Activated naive CD4-positive, alpha-beta T cell treated with anti-CD3 and anti-CD28 coated beads, Interleukin-2, amount 50 U/mL, for 16 hours (primary cell): ENCODE measurements around the gene SPATS2.

ENCODE experiments used
- DNase-seq: peaks from one replicate; pipeline ENCODE4 v3.0.0-alpha.2; 2020

The SPATS2 gene

DNA sequence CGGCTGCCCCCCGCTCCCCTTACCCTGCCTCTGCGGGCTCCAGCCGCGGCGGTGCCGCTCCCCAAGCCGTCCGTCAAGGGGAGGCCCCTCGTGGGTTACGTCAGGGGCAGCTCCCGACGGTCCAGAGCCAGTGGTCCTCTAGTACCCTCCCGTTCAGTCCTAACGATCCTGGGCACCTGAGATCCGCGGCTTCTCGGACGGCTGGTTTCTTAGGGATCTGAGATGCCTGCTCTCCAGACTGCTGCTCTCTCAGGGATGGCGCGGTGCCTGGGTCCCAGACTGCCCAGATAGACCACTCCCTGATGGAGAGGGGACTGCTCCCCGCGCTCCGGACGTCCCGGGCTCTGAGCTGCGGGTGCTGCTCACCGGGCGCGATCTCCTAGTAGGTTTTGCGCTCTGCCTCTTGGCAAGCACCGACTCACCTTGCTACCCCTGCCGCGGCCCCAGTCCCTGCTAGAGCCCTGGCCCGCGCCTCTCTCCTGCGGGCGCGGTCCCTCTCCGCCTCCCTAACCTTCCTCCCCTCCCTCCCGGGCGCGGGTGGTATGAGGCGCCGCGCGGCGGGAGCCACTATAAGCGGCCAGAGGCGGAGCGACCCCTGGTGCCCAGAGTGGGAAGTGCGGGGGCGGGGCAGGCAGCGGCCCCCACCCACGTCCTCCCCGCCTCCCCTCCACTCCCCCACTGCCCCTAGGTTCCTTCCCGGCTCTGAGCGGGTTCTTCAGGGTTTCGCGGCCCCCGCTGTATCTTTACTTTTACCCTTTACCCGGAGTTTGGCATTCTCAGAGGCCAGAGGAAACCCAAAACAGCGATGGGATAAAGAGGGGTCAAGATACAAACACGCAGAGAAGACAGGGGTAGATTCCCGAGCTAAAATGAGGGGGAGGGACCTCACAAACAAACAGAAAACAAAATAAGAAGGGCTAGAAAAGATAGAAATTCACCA lies 30.3 kb upstream of the SPATS2 start, which contains the start of gene C1QL4:
Gene C1QL4, minus strand, starts transcription at position 544 of the 940 bp plus-strand sequence. CDS start 711 bp downstream, outside the sequence.
- DNase-seq = peak; percentile 89

DNA sequence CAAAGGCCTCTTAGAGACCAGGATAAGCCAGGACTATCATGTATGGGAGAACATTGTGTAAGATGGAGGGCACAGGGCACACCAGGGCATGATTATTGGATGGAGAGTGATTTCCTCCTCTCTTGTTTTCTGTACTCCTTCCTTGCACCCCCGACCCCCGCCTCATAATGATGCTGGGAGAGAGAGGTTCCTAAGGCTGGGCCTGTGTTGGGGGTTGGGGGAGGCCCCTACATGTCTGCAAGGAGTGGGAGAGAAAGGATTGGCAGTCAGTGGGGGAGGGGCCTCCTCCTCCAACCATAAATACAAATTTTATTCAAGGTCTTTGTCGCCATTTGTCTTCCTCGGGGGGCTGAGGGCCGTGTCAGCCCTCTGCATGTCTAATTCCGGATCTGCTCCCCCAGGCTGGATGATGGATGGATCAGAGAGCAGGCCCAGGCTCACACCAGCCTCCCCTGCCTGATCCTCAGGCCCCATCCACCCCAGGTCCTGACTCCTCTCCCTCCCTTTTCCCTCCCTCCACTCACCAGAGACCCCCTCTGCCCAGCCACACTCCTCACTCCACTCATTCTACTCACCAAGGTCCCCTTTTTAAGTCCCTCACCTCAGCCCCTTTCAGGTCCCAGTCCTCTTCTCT lies 28.3 kb upstream of the SPATS2 start:
- DNase-seq = no peak

DNA sequence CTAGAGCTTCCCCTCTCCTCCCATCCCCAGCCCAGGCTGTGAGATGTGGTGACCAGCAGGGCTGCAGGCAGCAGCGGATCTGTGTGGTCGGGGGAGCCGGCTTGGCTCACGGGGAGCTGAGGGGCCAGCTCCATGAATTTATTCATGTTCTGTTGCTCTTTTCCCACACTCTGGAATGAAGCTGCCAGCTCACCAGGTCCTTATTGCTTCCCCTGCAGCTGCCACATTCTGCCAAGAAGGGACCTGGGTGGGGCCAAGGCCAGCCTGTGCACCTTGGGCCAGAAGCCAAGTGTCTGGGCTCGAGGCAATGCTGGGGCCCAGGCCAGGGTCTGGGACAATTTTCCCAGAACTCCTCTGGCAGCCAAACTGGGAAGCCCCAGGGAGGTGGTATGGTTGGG lies 27.8 kb upstream of the SPATS2 start:
- DNase-seq = no peak

DNA sequence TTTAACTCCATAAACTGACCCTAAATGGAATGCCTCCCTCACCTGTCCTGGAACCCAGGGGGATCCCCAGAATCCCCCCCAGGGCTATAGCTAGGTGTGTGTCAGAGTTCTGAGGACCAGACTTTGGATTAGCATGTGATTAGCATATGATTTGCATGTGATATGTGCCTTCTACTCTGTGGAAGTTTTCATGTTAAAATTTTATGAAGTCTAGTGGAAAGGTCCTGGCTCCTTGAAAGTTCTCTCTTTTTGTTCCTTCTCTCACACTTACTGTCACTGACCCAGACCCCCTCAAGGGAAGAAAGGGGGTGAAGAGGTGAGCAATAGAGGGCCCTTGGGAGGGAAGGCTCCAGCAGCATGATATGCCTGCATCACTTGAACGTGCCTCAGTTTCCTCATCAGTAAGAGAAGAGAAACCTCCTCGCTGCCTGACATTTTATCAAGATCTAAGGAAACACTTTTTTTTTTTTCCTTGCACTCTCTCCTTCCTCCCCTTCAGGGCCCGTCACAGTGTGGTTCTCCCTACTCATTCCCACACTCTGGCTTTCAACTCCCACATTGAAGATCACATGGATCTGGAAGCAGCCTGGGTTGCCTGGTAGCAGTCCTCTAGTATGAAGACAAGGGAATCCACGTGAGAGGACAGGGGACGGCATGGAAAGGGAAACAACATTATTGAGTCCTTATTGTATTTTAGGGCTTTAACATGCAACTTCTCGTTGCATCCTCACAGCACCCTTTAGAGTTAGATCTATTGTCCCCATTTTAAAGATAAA lies 27.0 kb upstream of the SPATS2 start:
- no peak for DNase-seq

DNA sequence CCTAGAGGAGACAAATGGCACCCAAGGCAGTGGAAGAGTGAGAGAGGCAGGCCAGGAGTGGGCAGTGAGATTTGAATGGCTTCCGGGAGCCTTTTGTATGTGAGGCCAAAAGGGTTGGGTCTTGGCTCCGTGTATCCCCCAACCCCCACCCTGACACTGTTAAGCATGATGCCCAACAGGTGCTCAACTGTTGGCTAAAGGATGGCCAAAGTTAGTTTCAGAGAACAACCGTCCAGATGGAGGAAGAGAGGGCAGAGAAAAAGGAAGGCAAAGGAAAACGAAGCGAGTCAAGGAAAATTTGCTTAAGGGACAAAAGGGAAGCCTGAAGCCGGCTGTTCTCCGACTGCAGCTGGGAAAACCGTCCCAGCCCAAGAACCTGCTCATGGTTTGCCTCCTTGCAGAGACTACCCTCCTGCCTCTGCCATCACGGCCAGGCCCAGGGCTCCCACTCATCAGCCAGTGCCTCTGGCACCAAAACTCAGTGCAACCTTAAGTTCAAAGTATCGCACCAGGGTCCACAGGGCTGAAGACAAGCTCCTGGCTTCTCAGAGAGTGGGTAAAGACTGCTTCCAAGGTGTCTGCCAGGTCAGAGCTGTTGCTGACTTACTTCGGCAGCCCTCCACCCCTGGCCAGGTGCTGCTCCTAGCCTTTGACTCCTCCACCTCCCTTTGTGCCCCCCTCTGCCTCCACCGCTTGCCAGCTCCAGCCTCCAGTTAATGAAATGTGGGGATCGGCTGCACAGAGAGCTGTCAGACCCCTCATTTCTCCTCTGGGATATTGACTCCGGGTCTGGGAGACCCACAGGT lies 26.1 kb upstream of the SPATS2 start:
- no peak for DNase-seq

DNA sequence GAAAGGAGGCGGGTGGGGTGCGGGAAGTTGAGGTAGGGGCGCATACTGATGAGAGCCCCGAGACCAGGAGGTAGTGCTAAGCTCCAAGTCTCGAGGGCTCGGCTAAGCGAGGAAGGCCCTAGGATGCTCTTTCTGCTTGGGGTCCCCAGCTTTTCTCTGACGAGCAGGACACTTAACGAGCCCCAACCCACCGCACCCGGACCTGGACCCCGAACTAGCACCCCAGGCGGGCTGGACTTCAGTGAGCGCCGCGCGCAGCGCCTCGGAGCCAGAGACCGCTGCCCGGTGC lies 25.5 kb upstream of the SPATS2 start:
- no peak for DNase-seq

DNA sequence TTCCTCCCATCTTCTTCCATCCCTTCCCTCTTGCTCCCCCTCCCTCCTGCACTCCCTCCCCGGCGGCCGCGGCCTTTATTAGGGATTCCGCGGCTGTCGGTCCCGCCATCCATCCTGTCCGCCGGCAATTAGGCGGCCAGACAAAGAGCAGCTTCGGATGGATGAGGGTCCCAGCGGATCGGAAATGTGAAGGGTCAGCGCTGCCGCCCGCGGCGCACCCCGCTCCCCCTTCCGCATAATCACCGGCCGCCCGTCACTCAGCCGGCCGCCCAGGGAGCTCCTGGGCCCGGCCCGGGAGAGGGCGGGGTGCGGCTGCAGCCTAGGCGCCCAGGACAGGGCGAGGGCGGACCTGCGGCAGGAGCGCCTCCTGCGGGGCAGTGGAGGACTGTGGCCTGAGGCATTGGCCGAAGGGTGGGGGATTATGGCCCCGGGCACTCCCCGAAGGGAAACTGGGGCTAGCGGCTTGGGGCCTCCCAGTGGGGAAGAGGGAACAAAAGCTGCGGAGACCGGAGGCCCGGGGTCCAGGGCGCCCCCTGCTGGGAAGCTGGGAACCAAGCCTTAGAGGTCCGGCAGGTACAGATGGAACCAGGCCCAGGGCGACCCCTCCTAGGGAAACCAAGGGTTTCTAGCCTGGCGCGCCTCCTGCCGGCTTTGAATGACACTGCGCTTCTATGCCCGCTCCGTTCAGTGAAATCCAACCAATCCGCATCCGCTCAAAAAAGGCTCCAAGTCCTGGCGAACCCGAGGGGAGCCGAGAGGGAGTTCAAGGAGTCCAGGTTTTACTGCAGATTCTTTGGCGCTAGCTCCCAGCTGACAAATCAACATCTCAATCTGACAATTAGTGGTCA lies 25.0 kb upstream of the SPATS2 start:
- DNase-seq = peak; percentile 75

DNA sequence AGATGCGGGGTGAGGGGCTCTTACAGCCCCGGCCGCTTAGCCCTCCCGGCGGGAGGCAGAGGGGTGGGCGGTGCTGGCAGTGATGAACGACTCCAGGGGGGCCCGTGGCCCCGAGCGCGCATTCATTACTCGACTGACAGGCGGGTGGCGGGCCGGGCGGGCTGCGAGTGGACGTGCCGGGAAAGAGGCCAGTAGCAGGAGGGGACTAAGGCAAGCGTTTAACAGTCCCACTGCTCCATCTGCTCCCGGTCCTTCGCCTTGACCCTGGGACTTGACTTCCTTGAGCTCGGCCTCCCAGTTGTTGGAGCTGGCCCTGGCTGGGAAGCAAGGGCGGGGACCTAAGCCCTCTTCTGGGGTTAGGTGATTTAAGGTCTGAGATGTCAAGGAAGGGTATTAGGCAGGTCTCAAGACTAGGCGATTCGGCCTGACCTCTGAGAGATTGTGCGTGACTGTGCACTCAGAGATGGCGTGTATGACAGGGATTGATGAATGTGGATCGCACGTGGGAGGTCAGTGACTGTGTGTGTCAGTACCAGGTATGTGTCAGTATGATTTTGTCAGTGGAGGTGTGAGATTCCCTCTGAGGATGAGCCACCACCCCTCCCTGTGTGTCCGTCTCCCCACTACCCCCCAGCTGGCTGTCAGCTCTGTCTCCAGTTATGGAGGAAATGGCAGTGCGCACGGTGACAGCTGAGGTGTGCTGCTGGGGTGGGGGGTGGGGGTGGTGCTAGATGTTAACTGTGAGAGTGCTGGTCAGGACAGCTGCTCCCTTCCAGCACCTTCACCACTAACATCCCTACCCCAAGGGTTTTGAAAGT lies 24.1 kb upstream of the SPATS2 start:
- DNase-seq = peak; percentile 63

DNA sequence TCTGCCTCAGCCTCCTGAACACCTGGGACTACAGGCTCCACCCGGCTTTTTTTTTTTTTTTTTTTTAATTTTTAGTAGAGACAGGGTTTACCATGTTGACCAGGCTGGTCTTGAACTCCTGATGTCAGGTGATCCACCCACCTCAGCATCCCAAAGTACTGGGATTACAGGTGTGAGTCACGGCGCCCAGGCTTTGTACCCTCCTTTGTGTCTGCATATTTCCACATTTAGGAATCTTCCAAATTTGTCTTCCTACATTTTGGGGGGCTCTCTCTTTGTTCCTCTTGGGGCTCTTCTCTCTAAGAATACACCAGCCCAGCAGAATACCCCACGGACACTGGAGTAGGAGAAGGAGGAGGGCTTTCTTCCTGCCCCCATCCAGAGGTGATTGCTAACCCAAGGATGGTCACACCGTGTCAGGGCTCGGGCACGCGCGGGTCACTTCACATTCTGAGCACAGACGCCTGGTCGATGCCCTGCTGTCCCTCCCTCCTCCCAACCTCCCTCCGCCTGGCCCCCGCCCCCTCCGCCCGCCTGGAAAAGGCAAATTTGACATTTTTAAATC lies 22.7 kb upstream of the SPATS2 start:
- no peak for DNase-seq

DNA sequence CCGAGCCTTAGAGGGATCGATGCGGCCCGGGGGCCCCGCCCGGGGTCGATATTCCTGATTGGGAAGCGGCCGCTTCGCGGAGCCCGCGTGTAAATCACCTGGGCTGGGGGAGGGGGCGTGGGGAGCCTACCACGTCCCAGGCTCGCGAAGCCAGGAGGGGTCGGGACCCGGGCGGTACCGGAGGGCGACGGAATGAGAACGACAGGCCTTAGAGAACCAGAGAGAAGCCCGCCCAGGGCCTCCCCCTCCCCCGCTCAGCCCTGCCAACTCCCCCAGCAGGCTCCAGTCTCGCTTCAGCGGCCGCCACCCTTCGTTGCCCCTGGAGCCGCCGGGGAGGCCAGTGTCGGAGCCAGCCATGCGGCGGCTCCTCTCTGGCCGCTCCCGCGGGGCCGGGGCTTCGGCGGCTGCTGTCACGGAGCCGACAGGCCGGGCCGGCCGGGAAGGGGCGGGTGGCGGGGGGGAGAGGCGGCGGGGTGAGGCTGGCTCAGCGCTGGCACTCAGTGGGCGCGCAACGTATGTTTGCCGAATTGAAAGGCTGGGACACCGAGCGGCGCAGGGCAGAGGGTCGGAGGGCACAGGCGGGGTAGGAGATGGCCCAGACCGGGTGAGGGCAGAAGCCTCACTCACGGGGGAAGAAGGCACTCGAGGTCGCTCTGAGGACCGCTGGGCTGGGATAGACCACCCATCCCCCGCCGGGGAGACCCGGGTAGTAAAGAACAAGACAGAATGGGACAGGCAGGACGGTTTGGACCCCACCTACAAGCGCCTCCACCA lies 22.0 kb upstream of the SPATS2 start:
- no peak for DNase-seq

DNA sequence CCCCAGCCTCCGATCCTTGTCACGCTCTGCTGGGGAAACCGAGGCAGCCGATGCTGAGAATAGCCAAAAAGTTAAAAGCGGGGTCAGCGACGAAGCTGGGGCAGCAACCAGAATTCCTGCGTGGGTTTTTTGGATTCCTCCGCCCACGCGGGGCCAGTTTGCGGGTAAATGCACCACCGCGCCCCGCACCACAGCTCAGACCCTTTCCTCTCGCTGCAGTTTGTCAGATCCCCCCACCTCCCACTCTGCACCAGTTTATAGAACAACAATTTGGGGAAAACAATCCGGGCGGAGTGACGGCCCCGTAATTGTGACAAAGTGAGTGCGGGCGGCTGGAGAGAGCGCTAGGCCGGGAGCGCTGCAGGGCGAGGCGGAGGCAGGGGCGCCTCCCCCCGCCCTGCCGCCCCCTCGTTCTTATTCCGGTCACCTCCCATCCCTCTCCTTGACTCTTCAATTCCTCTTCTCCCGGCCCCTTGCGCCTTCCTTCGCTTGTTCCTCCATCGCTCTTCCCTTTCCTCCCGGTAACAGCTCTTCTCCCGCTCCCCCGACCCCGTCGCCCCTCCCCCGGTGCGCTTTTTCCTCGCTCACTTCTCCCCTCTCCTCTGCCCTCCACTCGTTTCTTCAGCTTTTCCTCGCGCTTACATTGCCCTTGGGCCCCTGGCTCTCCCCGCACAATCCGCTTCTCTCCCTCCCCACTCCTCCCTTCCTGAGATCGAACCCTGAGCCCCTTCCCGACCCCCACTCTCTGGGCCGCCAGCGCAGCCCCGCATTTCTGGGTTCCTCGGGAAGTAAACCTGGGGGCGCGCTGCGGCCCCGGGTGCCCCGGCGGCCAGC lies 21.2 kb upstream of the SPATS2 start:
- no peak for DNase-seq

DNA sequence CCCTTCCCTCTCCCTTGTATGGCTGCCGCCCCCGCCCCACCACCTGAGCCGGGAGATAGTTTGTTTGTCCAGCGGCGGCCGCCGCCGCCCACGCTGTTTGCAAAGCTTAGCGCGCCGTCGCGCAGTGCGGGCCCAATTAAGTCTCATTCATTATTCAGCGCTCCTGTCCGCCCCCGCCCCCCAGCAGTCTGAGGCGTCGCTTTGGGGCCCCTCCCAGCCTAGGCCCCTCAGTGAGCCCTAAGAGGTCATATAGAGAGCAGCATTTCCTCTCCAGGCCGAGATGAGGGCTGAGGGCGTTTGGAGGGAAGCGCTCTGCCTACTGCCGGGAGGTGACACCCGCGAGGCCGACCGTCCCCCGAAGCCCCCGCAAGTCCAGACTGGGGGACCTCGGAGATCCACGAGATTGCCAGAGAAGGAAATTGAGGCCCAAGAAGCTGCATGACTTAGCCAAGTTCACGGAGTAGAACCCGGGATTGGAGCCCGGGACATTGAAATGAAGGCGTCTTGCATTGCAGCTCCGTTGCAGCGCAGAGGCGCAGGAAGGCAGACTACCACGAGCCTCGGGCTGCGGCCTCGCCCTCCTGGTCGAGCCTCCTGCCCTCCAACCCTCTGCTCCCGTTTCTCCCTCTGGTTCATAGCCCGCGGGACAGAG lies 20.5 kb upstream of the SPATS2 start, which contains the start of gene DNAJC22:
Gene DNAJC22, plus strand, starts transcription at position 230 of the 652 bp plus-strand sequence. CDS start 1,985 bp downstream, outside the sequence.
- DNase-seq = no peak

DNA sequence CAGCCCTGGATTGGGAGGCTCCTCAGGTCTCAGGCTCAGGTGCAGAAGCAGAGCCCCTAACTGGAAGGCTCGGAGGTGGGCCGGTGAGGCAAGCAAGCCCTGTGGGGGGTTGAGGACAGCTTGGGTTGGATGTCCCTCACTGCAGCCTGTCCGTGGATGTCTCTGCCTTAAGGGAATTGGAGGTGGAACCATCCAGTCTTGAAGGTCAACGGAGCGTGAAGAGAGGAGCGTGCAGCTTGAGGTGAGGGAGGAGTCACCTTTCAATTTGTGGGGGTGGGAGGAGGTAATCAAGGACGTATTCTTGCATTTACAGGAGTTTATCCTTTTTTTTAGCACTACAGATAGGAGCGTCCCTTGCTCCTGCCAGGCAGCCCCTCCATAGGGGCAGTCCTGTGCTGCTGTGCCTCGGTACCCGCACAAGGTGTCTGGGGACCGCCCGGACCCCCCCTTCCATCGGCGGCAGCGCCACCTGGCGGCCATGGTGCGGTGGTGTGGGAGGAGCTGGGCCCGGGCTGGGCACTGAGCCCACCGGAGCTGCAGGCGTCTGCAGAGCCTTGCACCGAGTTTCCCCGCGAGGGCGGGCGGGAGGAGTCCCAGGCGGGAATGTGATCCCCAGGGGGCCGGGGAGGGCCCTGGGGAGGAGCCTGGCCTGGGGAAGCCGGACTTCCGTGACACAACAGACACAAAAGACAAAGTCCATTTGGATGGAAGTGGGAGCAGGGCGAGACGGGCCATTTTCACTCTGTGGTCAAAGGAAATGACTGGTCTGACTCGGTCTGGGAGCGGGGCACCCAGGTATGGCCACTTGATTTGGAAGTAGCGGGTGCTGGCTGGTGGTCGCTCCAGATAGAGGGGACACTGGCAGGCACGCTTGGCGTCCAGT lies 19.7 kb upstream of the SPATS2 start:
- peak; percentile 82 for DNase-seq

DNA sequence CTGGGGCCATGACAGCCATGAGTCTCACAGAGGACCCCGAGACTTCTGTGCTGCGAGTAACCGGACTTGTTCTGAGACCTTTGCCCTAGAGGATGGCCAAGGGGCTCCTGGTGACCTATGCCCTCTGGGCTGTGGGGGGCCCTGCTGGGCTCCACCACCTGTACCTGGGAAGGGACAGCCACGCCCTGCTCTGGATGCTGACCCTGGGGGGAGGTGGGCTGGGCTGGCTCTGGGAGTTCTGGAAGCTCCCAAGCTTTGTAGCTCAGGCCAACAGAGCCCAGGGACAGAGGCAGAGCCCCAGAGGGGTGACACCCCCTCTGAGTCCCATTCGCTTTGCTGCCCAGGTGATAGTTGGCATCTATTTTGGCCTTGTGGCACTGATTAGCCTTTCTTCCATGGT lies 18.5 kb upstream of the SPATS2 start:
- DNase-seq = no peak

DNA sequence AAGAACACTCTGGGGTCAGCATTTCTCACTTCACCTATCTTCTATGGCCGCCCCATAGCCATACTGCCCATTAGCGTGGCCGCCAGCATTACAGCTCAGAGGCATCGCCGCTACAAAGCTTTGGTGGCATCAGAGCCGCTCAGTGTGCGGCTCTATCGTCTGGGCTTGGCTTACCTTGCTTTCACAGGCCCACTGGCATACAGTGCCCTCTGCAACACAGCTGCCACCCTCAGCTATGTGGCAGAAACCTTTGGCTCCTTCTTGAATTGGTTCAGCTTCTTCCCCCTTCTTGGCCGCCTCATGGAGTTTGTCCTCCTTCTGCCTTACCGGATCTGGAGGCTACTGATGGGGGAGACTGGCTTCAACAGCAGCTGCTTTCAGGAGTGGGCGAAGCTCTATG lies 18.0 kb upstream of the SPATS2 start:
- no peak for DNase-seq

DNA sequence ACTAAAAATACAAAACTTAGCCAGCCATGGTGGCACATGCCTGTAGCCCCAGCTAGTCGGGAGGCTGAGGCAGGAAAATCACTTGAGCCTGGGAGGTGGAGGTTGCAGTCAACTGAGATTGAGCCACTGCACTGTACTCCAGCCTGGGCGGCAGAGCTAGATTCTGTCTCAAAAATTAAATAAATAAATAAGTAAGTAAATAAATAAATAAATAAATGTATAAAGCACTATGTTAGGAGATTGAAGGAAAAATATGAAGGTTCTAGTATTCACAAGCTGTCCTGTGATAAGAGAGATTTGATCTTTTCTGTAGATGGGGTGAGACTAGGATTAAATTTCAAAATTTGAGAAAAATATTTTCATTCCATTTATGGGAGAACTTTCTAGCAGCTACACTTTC lies 14.9 kb upstream of the SPATS2 start:
- DNase-seq = no peak

DNA sequence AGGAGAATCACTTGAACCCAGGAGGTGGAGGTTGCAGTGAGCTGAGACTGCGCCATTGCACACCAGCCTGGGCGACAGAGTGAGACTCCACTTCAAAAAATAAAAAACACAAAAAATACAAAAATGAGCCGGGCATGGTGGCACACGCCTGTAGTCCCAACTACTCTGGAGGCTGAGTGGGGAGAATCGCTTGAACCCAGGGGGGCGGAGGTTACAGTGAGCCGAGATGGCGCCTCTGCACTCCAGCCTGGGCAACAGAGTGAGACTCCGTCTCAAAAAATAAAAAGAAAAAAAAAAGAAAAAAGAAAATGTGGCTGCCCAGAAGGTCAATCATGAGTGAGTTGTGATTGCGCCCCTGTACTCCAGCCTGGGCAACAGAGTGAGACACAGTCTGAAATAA lies 11.3 kb upstream of the SPATS2 start:
- DNase-seq = no peak
